Stomach (tissue), 4 donors: ENCODE results near the gene GAA.

Source experiments
- CTCF ChIP-seq, 7 experiments: fragments of 450-650 bp in 4 of 7; fragments of 200-600 bp in 3 of 7; sonication (generic) in 3 of 7; IDR thresholded peaks; one replicate each; pipeline ENCODE4 v1.5.1; 2016 to 2019; ENCODE audit warnings: antibody characterized with exemption in 7 of 7, control low read depth in 2 of 7, mild to moderate bottlenecking in 1 of 7
- EP300 ChIP-seq: sonication (generic); formaldehyde crosslinking; IDR thresholded peaks from one replicate; pipeline ENCODE4 v1.6.1; 2017; ENCODE audit warnings: antibody characterized with exemption
- POLR2A ChIP-seq, 4 donors: fragments of 450-650 bp; IDR thresholded peaks; one replicate each; pipeline ENCODE4 v1.6.1; 2016; ENCODE audit warnings: antibody characterized with exemption in 4 of 4, control low read depth in 2 of 4, mild to moderate bottlenecking in 1 of 4, moderate library complexity in 1 of 4
- POLR2AphosphoS5 ChIP-seq, 3 donors: sonication (generic); formaldehyde crosslinking; IDR thresholded peaks; one replicate each; pipeline ENCODE4 v1.6.1; 2016; ENCODE audit warnings: antibody characterized with exemption in 3 of 3

GRCh38 chr17:80158846-80159245, 57.5 kb downstream of the GAA start:
- TF ChIP-seq POLR2A (IDR thresholded peaks at IDR 0.05) (no peak), CTCF (IDR thresholded peaks at IDR 0.05) (no peak), POLR2AphosphoS5 (IDR thresholded peaks at IDR 0.05) (no peak), EP300 (no peak)
